ENCODE measurements around the gene ADCY9.
A peak's percentile ranks its signal among the peaks of the same experiment; 100 is the strongest.
"Not testable (repeated sequence)": the region's sequence is repeated elsewhere in the genome, so short reads cannot be mapped to it uniquely, and the experiment has no call there.

Gene ADCY9

GRCh38 chr16:4051591-4051990 lies 64.7 kb downstream of the ADCY9 start:
- peak; percentile 79 for DNase-seq (ENCODE audit: low read depth)
- H3K4me3 ChIP-seq (ENCODE audit: low read length) = no peak overlapping the region
- no peak for TF ChIP-seq CTCF (IDR thresholded peaks at IDR 0.05; ENCODE audit: insufficient read depth, low read depth, low read length, missing control alignments)

GRCh38 chr16:4049031-4049430 lies 67.2 kb downstream of the ADCY9 start:
- DNase-seq (ENCODE audit: low read depth) = no peak
- TF ChIP-seq CTCF (IDR thresholded peaks at IDR 0.05; ENCODE audit: insufficient read depth, low read depth, low read length, missing control alignments) = no peak
- no peak overlapping the region for H3K4me3 ChIP-seq (ENCODE audit: low read length)

- H3K4me3 ChIP-seq (ENCODE audit: low read length) = no peak overlapping the region
- TF ChIP-seq CTCF (IDR thresholded peaks at IDR 0.05; ENCODE audit: insufficient read depth, low read depth, low read length, missing control alignments) = no peak
- no peak for DNase-seq (ENCODE audit: low read depth)
Observed at GRCh38 chr16:4048481-4048880, 67.8 kb downstream of the ADCY9 start.

GRCh38 chr16:4046221-4046620 lies 70.0 kb downstream of the ADCY9 start:
- no peak overlapping the region for H3K4me3 ChIP-seq (ENCODE audit: low read length)
- no peak for DNase-seq (ENCODE audit: low read depth)
- no peak for TF ChIP-seq CTCF (IDR thresholded peaks at IDR 0.05; ENCODE audit: insufficient read depth, low read depth, low read length, missing control alignments)

GRCh38 chr16:4045561-4045960 lies 70.7 kb downstream of the ADCY9 start:
- not testable (repeated sequence) for H3K4me3 ChIP-seq (ENCODE audit: low read length); DNase-seq (ENCODE audit: low read depth)

GRCh38 chr16:4042581-4042980 lies 73.7 kb downstream of the ADCY9 start:
- DNase-seq (ENCODE audit: low read depth) = no peak
- TF ChIP-seq CTCF (IDR thresholded peaks at IDR 0.05; ENCODE audit: insufficient read depth, low read depth, low read length, missing control alignments) = no peak
- H3K4me3 ChIP-seq (ENCODE audit: low read length) = no peak overlapping the region

GRCh38 chr16:4038448-4038847 lies 77.8 kb downstream of the ADCY9 start:
- DNase-seq (ENCODE audit: low read depth) = no peak
- H3K4me3 ChIP-seq (ENCODE audit: low read length) = no peak overlapping the region
- no peak for TF ChIP-seq CTCF (IDR thresholded peaks at IDR 0.05; ENCODE audit: insufficient read depth, low read depth, low read length, missing control alignments)

- H3K4me3 ChIP-seq (ENCODE audit: low read length); DNase-seq (ENCODE audit: low read depth): not testable (repeated sequence)
Observed at GRCh38 chr16:4036952-4037351, 79.3 kb downstream of the ADCY9 start.

Measured in epithelial cell of esophagus (primary cell).